ENCODE data around the gene EXOC6B. TPM values are rescaled to one million over a fixed set of nuclear protein-coding genes. Genes with fewer than 3 reads are reported as not detected.

EXOC6B gene
- total and polyA plus RNA-seq, 10 of the 15 experiments (the other 5 are each of a cell fraction or from before 2014, with no cell fraction given): 0.23 to 2.2 (median 1.2) TPM

DNA sequence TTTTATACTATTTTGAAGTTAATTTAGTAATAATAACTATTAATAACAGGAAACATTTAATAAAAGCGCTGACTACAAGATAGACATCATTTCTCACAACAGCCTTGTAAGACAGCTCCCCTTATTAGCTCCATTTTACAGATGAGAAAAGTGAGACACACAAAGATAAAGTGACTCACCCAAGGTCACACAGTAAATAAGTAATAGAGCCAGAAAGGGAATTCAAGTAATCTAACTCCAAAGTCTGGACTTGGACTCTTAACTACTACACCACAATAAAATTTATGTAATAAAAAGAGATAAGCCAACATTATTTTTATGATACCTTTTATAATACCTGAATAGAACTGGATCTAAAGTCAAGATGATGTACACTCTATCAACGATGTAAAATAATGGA is 25.3 kb downstream of the EXOC6B start:
- BruUV-seq (replicated peaks): no TSS peak

More for the DNA sequence above, 25.3 kb downstream of the EXOC6B start:
- RAD21 ChIA-PET (ENCODE audit: unreplicated experiment): no interaction called here
- no peak for TF ChIP-seq CBX3 (IDR thresholded peaks at IDR 0.05; ENCODE audit: borderline replicate concordance, low read depth)
- no peak for TF ChIP-seq IRF4 (IDR thresholded peaks at IDR 0.05; ENCODE audit: low read depth, low read length)
- TF ChIP-seq ZNF622 (IDR thresholded peaks at IDR 0.05): no peak
- no peak for TF ChIP-seq KDM1A (IDR thresholded peaks at IDR 0.05; ENCODE audit: borderline replicate concordance)
- no peak for TF ChIP-seq YY1 (IDR thresholded peaks at IDR 0.05; ENCODE audit: low read depth, low read length)
- no peak for TF ChIP-seq NR2C2 (IDR thresholded peaks at IDR 0.05; ENCODE audit: borderline replicate concordance, control insufficient read depth, insufficient read length, low read depth)
- TF ChIP-seq SREBF2 (IDR thresholded peaks at IDR 0.05; ENCODE audit: low read length): no peak
- TF ChIP-seq ZBED1 (IDR thresholded peaks at IDR 0.05; ENCODE audit: borderline replicate concordance): no peak
- TF ChIP-seq, protein P1, sequence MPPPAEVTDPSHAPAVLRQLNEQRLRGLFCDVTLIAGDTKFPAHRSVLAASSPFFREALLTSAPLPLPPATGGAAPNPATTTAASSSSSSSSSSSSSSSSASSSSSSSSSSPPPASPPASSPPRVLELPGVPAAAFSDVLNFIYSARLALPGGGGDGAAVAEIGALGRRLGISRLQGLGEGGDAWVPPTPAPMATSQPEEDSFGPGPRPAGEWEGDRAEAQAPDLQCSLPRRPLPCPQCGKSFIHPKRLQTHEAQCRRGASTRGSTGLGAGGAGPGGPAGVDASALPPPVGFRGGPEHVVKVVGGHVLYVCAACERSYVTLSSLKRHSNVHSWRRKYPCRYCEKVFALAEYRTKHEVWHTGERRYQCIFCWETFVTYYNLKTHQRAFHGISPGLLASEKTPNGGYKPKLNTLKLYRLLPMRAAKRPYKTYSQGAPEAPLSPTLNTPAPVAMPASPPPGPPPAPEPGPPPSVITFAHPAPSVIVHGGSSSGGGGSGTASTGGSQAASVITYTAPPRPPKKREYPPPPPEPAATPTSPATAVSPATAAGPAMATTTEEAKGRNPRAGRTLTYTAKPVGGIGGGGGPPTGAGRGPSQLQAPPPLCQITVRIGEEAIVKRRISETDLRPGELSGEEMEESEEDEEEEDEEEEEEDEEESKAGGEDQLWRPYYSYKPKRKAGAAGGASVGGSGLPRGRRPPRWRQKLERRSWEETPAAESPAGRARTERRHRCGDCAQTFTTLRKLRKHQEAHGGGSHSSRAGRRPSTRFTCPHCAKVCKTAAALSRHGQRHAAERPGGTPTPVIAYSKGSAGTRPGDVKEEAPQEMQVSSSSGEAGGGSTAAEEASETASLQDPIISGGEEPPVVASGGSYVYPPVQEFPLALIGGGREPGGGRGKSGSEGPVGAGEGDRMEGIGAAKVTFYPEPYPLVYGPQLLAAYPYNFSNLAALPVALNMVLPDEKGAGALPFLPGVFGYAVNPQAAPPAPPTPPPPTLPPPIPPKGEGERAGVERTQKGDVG (CRISPR knock-in tag; IDR thresholded peaks at IDR 0.05): no peak
- TF ChIP-seq, protein P2, sequence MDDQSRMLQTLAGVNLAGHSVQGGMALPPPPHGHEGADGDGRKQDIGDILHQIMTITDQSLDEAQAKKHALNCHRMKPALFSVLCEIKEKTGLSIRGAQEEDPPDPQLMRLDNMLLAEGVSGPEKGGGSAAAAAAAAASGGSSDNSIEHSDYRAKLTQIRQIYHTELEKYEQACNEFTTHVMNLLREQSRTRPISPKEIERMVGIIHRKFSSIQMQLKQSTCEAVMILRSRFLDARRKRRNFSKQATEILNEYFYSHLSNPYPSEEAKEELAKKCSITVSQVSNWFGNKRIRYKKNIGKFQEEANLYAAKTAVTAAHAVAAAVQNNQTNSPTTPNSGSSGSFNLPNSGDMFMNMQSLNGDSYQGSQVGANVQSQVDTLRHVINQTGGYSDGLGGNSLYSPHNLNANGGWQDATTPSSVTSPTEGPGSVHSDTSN (IDR thresholded peaks at IDR 0.05; ENCODE audit: insufficient replicate concordance, low read depth, low read length): no peak
- Histone ChIP-seq H3K27me3 (replicated peaks in 1 of 2; ENCODE audit: control insufficient read depth in 2 of 2, insufficient read depth in 2 of 2, low read length in 1 of 2) (no peaks in the 10 kb centered on the region), H3K4me3 (no peak overlapping the region), H3K4me1 (ENCODE audit: control insufficient read depth, insufficient read depth, low read length) (no peaks in the 10 kb centered on the region), H3K27ac (ENCODE audit: control insufficient read depth, insufficient read depth) (no peak overlapping the region), H3K79me2 (ENCODE audit: control insufficient read depth, insufficient read depth, low read length) (no peaks in the 10 kb centered on the region), H2AFZ (ENCODE audit: control insufficient read depth, low read depth, low read length) (no peak overlapping the region), H3K9ac (ENCODE audit: control insufficient read depth, insufficient read depth, low read length) (no peak overlapping the region), H3K4me2 (ENCODE audit: control insufficient read depth, insufficient read depth) (no peak overlapping the region), H3K9me3 (replicated peaks; ENCODE audit: control insufficient read depth, insufficient read depth, low read length) (no peaks in the 10 kb centered on the region), H4K20me1 (ENCODE audit: control insufficient read depth, insufficient read depth) (no peaks in the 10 kb centered on the region), H3K36me3 (ENCODE audit: control insufficient read depth in 2 of 2, insufficient read depth in 2 of 2, low read length in 1 of 2) (no peaks in the 10 kb centered on the region)
- ATAC-seq: no peak
- FAIRE-seq: no peak
- POLR2A ChIA-PET: no interaction called here
- in situ Hi-C loops (cut with MboI): no loop called here
- WGBS (ENCODE audit: insufficient coverage, insufficient replicate concordance, low lambda C conversion rate, missing lambda C conversion rate): 71% methylated on average over 2 of the region's 2 CpGs
- no peak for DNase-seq (ENCODE audit: low read depth, low spot score)
- CTCF ChIA-PET: interaction anchor here (0.7 to 1.4 kb wide), 4 partner anchors 9 to 61 kb away, joined by 3 to 4 read pairs (median 3); no protein-coding TSS in a partner anchor
- intact Hi-C loops (cut with micrococcal nuclease; ENCODE audit: unreplicated experiment): no loop called here
- SMC1A ChIA-PET (ENCODE audit: uncharacterized antibody, unreplicated experiment): interaction anchor here (0.6 kb wide), 1 partner anchor 478 kb away, joined by 3 read pairs; no protein-coding TSS in a partner anchor

Measured in GM12878 (cell line).